Measurements from ENCODE around the gene TNFAIP3.

DNA sequence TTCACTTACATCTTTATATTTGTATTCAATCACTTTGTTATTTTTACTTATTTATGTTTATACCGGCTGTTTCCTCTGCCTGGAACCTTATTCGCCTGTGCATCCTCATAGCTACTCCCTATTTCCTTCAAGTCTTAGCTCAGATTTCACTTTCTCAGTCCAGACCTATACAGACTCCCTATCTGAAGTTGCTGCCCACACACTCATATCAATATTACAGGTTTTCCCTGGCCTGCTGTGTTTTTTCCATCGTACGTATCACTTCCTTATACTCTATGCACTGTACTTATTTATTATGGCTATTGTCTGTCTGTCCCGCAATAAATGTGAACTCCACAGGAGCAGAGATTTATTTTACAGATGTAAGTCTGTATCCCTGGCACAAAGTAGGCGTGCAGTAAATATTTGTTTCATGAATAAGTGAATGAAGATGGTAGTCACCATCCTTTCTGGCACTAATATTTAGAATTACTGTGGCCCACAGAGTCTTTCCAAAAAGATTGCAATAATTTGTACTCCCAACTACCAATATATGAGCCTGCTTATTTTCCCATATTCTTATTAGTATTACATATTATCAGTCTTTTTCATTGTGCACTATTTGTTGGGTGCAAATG lies 64.9 kb downstream of the TNFAIP3 start:
- TF ChIP-seq, protein P1, sequence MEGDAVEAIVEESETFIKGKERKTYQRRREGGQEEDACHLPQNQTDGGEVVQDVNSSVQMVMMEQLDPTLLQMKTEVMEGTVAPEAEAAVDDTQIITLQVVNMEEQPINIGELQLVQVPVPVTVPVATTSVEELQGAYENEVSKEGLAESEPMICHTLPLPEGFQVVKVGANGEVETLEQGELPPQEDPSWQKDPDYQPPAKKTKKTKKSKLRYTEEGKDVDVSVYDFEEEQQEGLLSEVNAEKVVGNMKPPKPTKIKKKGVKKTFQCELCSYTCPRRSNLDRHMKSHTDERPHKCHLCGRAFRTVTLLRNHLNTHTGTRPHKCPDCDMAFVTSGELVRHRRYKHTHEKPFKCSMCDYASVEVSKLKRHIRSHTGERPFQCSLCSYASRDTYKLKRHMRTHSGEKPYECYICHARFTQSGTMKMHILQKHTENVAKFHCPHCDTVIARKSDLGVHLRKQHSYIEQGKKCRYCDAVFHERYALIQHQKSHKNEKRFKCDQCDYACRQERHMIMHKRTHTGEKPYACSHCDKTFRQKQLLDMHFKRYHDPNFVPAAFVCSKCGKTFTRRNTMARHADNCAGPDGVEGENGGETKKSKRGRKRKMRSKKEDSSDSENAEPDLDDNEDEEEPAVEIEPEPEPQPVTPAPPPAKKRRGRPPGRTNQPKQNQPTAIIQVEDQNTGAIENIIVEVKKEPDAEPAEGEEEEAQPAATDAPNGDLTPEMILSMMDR (IDR thresholded peaks at IDR 0.05), result no peak
- no peak for TF ChIP-seq POLR2A (IDR thresholded peaks at IDR 0.05; ENCODE audit: low read depth)

All from esophagus muscularis mucosa (tissue), 3 donors.